Osteoblast (primary cell): ENCODE measurements around the gene C15orf40. TPM values are rescaled to one million over a fixed set of nuclear protein-coding genes. Genes with fewer than 3 reads are reported as not detected.
"Not testable (repeated sequence)": the region's sequence is repeated elsewhere in the genome, so short reads cannot be mapped to it uniquely, and the experiment has no call there.

Experiments used
- DNase-seq: peaks from one replicate; pipeline ENCODE4 v3.0.0; 2011; ENCODE audit warnings: low spot score, mixed read lengths; ENCODE audit not compliant: insufficient read length; ENCODE audit errors: missing footprints
- H2AFZ ChIP-seq: 2 replicates; pipeline ENCODE4 v1.6.0; 2011; ENCODE audit warnings: mild to moderate bottlenecking, low read length
- H3K27ac ChIP-seq: 2 replicates; pipeline ENCODE4 v1.5.1; 2011; ENCODE audit warnings: mild to moderate bottlenecking, low read depth, low read length, moderate library complexity
- H3K27me3 ChIP-seq: 2 replicates; pipeline ENCODE4 v1.6.0; 2012; ENCODE audit warnings: mild to moderate bottlenecking, control low read depth, inconsistent platforms, low read length, moderate library complexity; ENCODE audit not compliant: insufficient read depth
- H3K36me3 ChIP-seq: 2 replicates; pipeline ENCODE4 v1.5.1; 2011; ENCODE audit warnings: mild to moderate bottlenecking, low read length, control low read depth, moderate library complexity; ENCODE audit not compliant: insufficient read depth
- H3K4me1 ChIP-seq: 2 replicates; pipeline ENCODE4 v1.5.1; 2011; ENCODE audit warnings: mild to moderate bottlenecking, low read length, control low read depth, moderate library complexity; ENCODE audit not compliant: insufficient read depth
- H3K4me2 ChIP-seq: 2 replicates; pipeline ENCODE4 v1.6.0; 2011; ENCODE audit warnings: mild to moderate bottlenecking, low read length; ENCODE audit not compliant: insufficient read depth
- H3K4me3 ChIP-seq: fragments of 200-600 bp; sonication (generic); 3 replicates; pipeline ENCODE4 v1.5.1; 2012; ENCODE audit warnings: mild to moderate bottlenecking, low read length, inconsistent platforms; ENCODE audit not compliant: insufficient read depth
- H3K79me2 ChIP-seq: 2 replicates; pipeline ENCODE4 v1.6.0; 2012; ENCODE audit warnings: mild to moderate bottlenecking, low read length, control low read depth, inconsistent platforms; ENCODE audit not compliant: insufficient read depth
- H3K9me3 ChIP-seq: 2 replicates; pipeline ENCODE4 v1.5.1; 2011; ENCODE audit warnings: low read depth, low read length, control low read depth
- H4K20me1 ChIP-seq: 2 replicates; pipeline ENCODE4 v1.6.0; 2012; ENCODE audit warnings: mild to moderate bottlenecking, low read length, control low read depth; ENCODE audit not compliant: insufficient read depth
- total RNA-seq: library from RNA; depleted of rRNA; stranded (reverse); fragments of >200 nt; gene quantifications from 2 replicates; pipeline ENCODE4 v1.2.3, GENCODE V29; 2012
- TF ChIP-seq, protein P1 (sequence below): IDR thresholded peaks from 2 replicates; pipeline ENCODE4 v1.5.1; 2011; ENCODE audit warnings: mild to moderate bottlenecking, low read depth, low read length, moderate library complexity; ENCODE audit errors: extremely low read depth

The C15orf40 gene
- total RNA-seq, 1 donor: 13.4 TPM

- peaks cover 11% of the 10 kb centered on the region for H4K20me1 ChIP-seq
- peak; percentile 82 for DNase-seq
Measured at GRCh38 chr15:83046558-83047127, 35.2 kb upstream of the C15orf40 start.

GRCh38 chr15:83044156-83044555 is 32.7 kb upstream of the C15orf40 start:
- no peak overlapping the region for H3K4me3 ChIP-seq
- no peak overlapping the region for H3K4me2 ChIP-seq
- H3K27ac ChIP-seq: no peak overlapping the region
- H3K79me2 ChIP-seq: peaks cover 89% of the 10 kb centered on the region
- no peaks in the 10 kb centered on the region for H3K9me3 ChIP-seq
- DNase-seq: no peak
- H3K36me3 ChIP-seq: peaks cover 38% of the 10 kb centered on the region
- H2AFZ ChIP-seq: no peak overlapping the region
- peaks cover 15% of the 10 kb centered on the region for H4K20me1 ChIP-seq
- peaks cover 5% of the 10 kb centered on the region for H3K4me1 ChIP-seq
- TF ChIP-seq, protein P1, sequence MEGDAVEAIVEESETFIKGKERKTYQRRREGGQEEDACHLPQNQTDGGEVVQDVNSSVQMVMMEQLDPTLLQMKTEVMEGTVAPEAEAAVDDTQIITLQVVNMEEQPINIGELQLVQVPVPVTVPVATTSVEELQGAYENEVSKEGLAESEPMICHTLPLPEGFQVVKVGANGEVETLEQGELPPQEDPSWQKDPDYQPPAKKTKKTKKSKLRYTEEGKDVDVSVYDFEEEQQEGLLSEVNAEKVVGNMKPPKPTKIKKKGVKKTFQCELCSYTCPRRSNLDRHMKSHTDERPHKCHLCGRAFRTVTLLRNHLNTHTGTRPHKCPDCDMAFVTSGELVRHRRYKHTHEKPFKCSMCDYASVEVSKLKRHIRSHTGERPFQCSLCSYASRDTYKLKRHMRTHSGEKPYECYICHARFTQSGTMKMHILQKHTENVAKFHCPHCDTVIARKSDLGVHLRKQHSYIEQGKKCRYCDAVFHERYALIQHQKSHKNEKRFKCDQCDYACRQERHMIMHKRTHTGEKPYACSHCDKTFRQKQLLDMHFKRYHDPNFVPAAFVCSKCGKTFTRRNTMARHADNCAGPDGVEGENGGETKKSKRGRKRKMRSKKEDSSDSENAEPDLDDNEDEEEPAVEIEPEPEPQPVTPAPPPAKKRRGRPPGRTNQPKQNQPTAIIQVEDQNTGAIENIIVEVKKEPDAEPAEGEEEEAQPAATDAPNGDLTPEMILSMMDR: no peak
- no peaks in the 10 kb centered on the region for H3K27me3 ChIP-seq

More at GRCh38 chr15:83046558-83047127, 35.2 kb upstream of the C15orf40 start:
- Histone ChIP-seq H3K4me3 (no peak overlapping the region), H3K4me2 (no peak overlapping the region), H3K27me3 (no peaks in the 10 kb centered on the region), H3K79me2 (peaks cover 85% of the 10 kb centered on the region), H3K9me3 (no peaks in the 10 kb centered on the region), H3K36me3 (peaks cover 20% of the 10 kb centered on the region), H3K4me1 (peaks cover 5% of the 10 kb centered on the region), H2AFZ (no peak overlapping the region), H3K27ac (peak overlapping the region; percentile 27)
- TF ChIP-seq, protein P1: no peak

DNA sequence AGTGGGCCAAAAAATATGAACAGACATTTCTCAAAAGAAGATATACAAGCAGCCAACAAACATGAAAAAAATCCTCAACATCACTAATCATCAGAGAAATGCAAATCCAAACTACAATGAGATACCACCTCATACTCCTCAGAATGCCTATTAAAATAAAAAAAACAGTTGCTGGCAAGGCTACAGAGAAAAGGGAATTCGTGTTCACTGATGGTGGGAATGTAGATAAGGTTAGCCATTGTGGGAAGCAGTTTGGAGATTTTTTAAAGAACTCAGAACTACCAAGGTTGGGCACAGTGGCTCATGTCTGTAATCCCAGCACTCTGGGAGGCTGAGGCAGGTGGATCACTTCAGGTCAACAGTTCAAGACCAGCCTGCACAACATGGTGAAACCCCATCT is 27.8 kb upstream of the C15orf40 start:
- Histone ChIP-seq H3K4me2 (no peak overlapping the region), H3K4me1 (no peaks in the 10 kb centered on the region), H3K9me3 (no peaks in the 10 kb centered on the region), H3K27me3 (no peaks in the 10 kb centered on the region), H2AFZ (no peak overlapping the region), H3K36me3 (peaks cover 35% of the 10 kb centered on the region), H3K4me3 (no peak overlapping the region), H4K20me1 (peaks cover 23% of the 10 kb centered on the region), H3K79me2 (peaks cover 90% of the 10 kb centered on the region), H3K27ac (no peak overlapping the region)
- TF ChIP-seq, protein P1: no peak
- DNase-seq: no peak

- Histone ChIP-seq H3K27me3 (no peaks in the 10 kb centered on the region), H4K20me1 (peaks cover 29% of the 10 kb centered on the region), H3K4me1 (no peaks in the 10 kb centered on the region), H3K36me3 (peaks cover 18% of the 10 kb centered on the region), H3K27ac (no peak overlapping the region), H3K9me3 (no peaks in the 10 kb centered on the region), H2AFZ (no peak overlapping the region), H3K4me2 (no peak overlapping the region), H3K79me2 (peaks cover 90% of the 10 kb centered on the region), H3K4me3 (no peak overlapping the region)
- no peak for DNase-seq
- TF ChIP-seq, protein P1: no peak
Measured at GRCh38 chr15:83036253-83036652, 24.8 kb upstream of the C15orf40 start.

DNA sequence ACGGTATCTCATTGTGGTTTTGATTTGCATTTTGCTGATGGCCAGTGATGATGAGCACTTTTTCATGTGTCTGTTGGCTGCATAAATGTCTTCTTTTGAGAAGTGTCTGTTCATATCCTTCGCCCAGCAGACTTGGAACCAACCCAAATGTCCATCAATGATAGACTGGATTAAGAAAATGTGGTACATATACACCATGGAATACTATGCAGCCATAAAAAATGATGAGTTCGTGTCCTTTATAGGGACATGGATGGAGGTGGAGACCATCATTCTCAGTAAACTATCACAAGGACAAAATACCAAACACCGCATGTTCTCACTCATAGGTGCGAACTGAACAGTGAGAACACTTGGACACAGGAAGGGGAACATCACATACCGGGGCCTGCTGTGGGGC is 19.8 kb upstream of the C15orf40 start:
- H3K27ac ChIP-seq, H3K4me3 ChIP-seq, H3K4me2 ChIP-seq, H3K4me1 ChIP-seq, H3K9me3 ChIP-seq, H3K27me3 ChIP-seq, H2AFZ ChIP-seq, DNase-seq: not testable (repeated sequence)
- Histone ChIP-seq H4K20me1 (peaks cover 12% of the 10 kb centered on the region), H3K36me3 (peaks cover 15% of the 10 kb centered on the region), H3K79me2 (peaks cover 63% of the 10 kb centered on the region)
